Inflammatory macrophage (primary cell): Measurements from ENCODE around the gene BTNL3.

Experiments used
- DNase-seq, 2 donors: peaks; one replicate each; pipeline ENCODE4 v3.0.0-alpha.2; 2020 to 2022

BTNL3 gene

DNA sequence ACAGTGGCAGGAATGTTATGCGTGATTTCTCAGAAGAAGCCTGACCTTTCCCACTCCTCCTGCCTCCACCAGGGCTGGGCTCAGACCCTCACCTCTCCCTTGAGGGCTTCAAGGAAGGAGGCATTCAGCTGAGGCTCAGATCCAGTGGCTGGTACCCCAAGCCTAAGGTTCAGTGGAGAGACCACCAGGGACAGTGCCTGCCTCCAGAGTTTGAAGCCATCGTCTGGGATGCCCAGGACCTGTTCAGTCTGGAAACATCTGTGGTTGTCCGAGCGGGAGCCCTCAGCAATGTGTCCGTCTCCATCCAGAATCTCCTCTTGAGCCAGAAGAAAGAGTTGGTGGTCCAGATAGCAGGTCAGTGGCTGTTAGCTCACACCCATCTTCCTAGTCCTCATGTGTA, 61.4 kb downstream of the BTNL3 start:
- DNase-seq: no peak

DNA sequence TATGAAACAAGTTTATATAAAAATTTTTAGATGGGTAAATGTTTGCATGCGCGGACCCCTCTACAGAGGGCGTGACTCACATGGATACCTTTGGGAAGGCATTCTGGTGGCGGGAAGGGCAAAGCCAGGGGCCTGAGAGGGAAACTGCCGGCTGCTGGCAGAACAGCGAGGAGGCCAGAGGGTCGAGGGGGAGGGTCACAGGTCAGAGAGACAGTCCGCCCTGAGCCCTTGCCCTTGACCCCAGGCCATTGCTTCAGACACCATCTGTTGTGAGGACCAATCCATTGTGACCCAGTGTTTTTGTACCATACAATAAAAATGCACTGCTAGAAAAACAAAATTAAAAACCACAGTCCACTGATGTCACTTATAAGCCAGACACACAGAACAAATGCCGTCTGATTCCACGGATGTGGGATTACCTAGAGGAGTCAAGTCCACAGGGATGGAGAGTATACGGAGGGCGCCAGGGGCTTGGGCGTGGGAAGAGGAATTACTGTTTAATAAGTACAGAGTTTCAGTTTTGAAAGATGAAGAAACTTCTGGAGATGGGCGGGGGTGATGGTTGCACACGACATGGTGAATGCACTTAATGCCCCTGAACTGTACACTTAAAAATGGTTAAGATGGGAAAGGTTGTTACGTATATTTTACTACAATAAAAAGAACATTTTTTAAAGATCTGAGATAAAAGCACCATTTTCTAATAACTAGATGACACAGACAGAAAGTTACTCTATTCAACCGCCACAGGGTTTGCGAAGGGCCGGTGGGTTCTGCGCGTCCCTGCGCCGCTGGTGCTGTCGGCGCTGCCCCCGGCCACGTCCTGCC, 63.4 kb downstream of the BTNL3 start:
- DNase-seq: no peak

DNA sequence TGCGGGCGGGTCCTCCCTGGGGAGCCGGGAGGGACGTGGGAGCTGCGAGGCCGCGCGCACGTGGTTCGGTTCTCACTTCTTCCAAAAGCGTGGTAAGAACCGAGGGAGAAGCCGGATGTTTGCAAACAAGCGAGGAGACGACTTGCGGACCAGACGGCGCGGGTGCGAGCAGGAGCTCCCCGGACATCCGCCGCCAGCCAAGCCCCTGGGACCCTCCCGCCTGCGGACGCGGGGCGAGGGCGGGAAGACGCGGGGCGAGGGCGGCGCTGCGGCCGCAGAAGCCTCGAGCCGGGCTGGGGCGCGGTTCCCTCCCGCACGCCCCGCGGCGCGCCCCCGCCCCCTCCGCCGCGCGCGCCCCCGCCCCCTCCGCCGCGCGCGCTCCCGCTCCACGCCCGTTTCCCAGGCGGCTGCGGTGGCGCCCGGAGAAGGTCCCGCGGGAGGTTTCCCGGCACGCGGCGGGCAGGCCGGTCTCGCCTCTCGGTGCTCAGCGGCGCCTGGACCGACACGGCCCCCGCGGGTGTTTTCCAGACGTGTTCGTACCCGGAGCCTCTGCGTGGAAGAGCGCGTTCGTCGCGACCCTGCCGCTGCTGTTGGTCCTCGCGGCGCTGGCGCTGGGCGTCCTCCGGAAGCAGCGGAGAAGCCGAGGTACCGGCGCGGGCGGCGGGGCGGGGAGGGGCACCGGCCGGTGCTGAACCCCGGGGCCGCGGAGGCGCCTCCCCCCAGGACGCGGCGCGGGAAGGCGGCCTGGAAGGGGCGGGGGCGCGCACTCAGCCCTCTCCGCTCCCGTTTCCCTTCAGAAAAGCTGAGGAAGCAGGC, 64.2 kb downstream of the BTNL3 start:
- DNase-seq: peak in 1 of 2 donors; percentile 20

DNA sequence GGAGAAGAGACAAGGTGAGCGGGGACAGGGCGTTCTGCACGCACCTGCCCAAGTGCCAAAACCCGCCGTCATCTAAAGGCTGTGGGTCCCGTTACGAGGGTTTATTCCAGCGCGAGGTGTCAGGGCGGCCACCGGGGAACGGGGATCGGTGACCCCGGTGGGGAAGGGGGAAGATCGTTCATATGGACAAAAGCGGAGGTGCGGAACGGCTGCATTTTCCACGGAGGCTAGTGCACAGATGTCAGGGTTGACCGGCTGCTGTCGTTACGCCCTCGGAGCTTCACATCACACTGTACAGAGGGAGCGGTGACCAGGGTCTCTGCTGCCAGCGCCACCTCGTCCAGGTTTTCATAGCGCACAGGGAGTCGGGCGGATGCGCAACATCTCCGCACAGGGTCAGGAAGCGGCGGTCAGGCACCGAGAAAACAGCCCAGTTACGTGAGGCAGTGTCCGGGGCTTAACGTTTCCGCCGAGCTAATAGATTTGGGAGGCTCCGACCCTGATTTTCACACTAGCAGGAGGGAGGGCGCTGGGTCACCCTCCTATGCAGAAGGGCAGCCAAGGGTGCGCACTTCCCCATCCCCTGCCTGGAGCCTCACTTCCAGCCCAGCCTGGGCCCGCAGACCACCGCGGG, 65.0 kb downstream of the BTNL3 start:
- DNase-seq: no peak

DNA sequence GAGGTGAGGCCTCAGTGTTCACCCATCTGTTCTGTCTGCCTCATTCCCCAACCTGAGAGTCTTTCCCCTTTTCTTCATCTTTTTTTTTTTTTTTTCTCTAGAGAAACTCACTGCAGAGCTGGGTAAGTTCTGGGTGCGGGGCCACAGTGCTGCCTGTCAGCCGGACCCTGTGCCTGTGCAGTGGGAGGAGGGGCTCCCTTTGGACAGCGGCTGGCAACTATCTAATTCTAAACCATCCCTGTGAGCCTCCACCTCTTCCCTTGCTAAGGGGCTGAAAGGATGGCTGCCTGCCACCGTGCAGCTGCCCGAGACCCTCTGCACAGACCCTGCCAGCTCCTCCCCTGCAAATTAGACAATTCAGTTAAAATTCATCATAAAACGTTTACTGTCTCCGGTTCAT, 65.5 kb downstream of the BTNL3 start:
- DNase-seq: no peak

DNA sequence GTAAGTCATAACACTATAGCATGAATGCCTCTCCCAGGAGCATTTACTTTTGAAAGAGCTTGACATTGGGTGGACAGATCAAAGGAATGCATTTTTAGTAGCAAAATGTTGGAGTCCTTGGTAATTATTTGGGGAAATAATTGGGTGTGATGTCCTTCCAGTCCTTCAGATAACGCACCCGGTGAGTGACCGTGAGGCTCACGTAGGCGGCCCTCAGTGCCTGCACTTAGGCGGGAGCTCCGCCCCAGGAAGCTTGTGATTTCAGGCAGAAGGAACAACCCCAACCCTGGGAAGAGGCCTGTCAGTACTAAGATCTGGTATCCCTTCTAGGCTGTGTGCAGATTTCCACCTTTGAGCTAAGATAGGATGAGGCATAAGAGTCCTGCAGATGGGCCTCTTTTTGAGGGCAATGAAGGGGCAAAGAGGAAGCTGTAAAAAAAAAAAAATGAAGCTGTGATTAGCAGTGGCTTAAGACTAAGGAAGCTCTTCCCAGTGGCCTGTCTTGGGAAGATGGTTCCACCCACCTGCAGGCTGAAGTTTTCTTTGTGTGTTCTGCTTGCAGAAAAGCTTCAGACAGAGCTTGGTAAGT, 66.3 kb downstream of the BTNL3 start:
- no peak for DNase-seq
